K562 (cell line): ENCODE data around the gene SLC27A2. TPM values are rescaled to one million over a fixed set of nuclear protein-coding genes. Genes with fewer than 3 reads are reported as not detected.

Experiments used
- ATAC-seq: fragments of 200-7000 bp; cut with Tn5 transposase; 3 replicates; pipeline ENCODE4 v1.9.1; 2020; ENCODE audit warnings: moderate library complexity
- BruUV-seq: library from RNA; stranded (reverse); fragments of 400-500 nt; replicated peaks from 2 replicates; lab custom pipeline; 2021; lab: Mats Ljungman, UMichigan
- CTCF ChIA-PET: fragments of 300-600 bp; formaldehyde crosslinking; extraction: SDS; loops from one replicate; lab custom pipeline; 2021; ENCODE audit warnings: low intra/inter-chr PET ratio; lab: Yijun Ruan, JAX
- POLR2A ChIA-PET: fragments of 300-600, 350-650 bp; sonication (Branson Sonifier 250); formaldehyde crosslinking; extraction: SDS; loops from one replicate; lab custom pipeline; 2021; ENCODE audit warnings: antibody characterized with exemption, inconsistent platforms; lab: Yijun Ruan, JAX
- DNase-seq, 4 experiments: peaks; one replicate each; pipeline versions ENCODE4 v3.0.0 to v3.0.0-alpha.2; 2011 to 2018; ENCODE audit warnings: low spot score in 3 of 4, mixed read lengths in 3 of 4; ENCODE audit errors: extremely low read depth in 1 of 4
- FAIRE-seq: peaks from 2 replicates; lab custom pipeline; 2011; peaks lifted over from hg19 to GRCh38; lab: Jason Lieb, UNC
- H2AFZ ChIP-seq: 2 replicates; pipeline ENCODE4 v1.6.0; 2011; ENCODE audit warnings: low read depth, low read length, control low read depth, inconsistent platforms
- H3K27ac ChIP-seq: fragments of 200-600 bp; 3 replicates; pipeline ENCODE4 v1.8.0; 2011; ENCODE audit warnings: low read depth, mild to moderate bottlenecking, control low read depth, inconsistent platforms, low read length, moderate library complexity, mixed read lengths; ENCODE audit errors: extremely low read depth
- H3K27me3 ChIP-seq, 2 experiments: fragments of 300-600 bp in 1 of 2; 2 replicates in 1 of 2; 3 replicates in 1 of 2; pipeline versions ENCODE4 v1.6.0 to v1.8.0; 2011; ENCODE audit warnings: inconsistent platforms in 2 of 2, low read length in 2 of 2, mild to moderate bottlenecking in 1 of 2, mixed read lengths in 1 of 2, moderate library complexity in 1 of 2; ENCODE audit not compliant: control insufficient read depth in 2 of 2, insufficient read depth in 2 of 2
- H3K36me3 ChIP-seq: fragments of 300-600 bp; 3 replicates; pipeline ENCODE4 v1.8.0; 2011; ENCODE audit warnings: mild to moderate bottlenecking, low read length, inconsistent platforms; ENCODE audit not compliant: control insufficient read depth, insufficient read depth
- H3K4me1 ChIP-seq, 2 experiments: fragments of 200-600 bp in 1 of 2; replicated peaks in 1 of 2; 2 replicates in 1 of 2; 3 replicates in 1 of 2; pipeline versions ENCODE4 v1.5.1 to v1.8.0; 2011; ENCODE audit warnings: inconsistent platforms in 2 of 2, low read length in 2 of 2, mild to moderate bottlenecking in 1 of 2, mixed read lengths in 1 of 2, moderate library complexity in 1 of 2; ENCODE audit not compliant: control insufficient read depth in 2 of 2, insufficient read depth in 2 of 2
- H3K4me2 ChIP-seq: 2 replicates; pipeline ENCODE4 v1.6.1; 2011; ENCODE audit warnings: low read length, control low read depth, inconsistent platforms, mixed read lengths; ENCODE audit not compliant: insufficient read depth
- H3K4me3 ChIP-seq: fragments of 200-600 bp; sonication (generic), shearing (Covaris generic); 2 replicates; pipeline ENCODE4 v1.5.1; 2016; ENCODE audit warnings: control low read depth, inconsistent platforms
- H3K79me2 ChIP-seq: fragments of 200-600 bp; 3 replicates; pipeline ENCODE4 v1.8.0; 2011; ENCODE audit warnings: low read length, inconsistent platforms; ENCODE audit not compliant: control insufficient read depth, insufficient read depth
- H3K9ac ChIP-seq, 2 experiments: 2 replicates each; pipeline versions ENCODE4 v1.6.0 to v1.6.1; 2011; ENCODE audit warnings: low read depth in 2 of 2, low read length in 2 of 2, control low read depth in 1 of 2, inconsistent platforms in 1 of 2, mild to moderate bottlenecking in 1 of 2, mixed read lengths in 1 of 2; ENCODE audit not compliant: insufficient read depth in 1 of 2
- H3K9me1 ChIP-seq: one replicate; pipeline ENCODE4 v1.6.0; 2011; ENCODE audit warnings: inconsistent platforms, mild to moderate bottlenecking, low read length, moderate library complexity; ENCODE audit not compliant: control insufficient read depth, insufficient read depth
- H3K9me3 ChIP-seq: replicated peaks from 2 replicates; pipeline ENCODE4 v1.5.1; 2011; ENCODE audit warnings: low read depth, low read length, inconsistent platforms; ENCODE audit not compliant: control insufficient read depth, insufficient read depth
- H4K20me1 ChIP-seq: replicated peaks from 2 replicates; pipeline ENCODE4 v1.6.1; 2011; ENCODE audit warnings: low read length, inconsistent platforms, mixed read lengths; ENCODE audit not compliant: control insufficient read depth, insufficient read depth
- CAMTA2 ChIP-seq: fragments of 250-450 bp; sonication (Bioruptor Pico); conservative IDR thresholded peaks from 2 replicates; pipeline ENCODE4 v1.5.1; 2022
- GMEB1 ChIP-seq: fragments of 250-450 bp; sonication (Bioruptor Pico); IDR thresholded peaks from 2 replicates; pipeline ENCODE4 v1.4.0; 2020; ENCODE audit warnings: mild to moderate bottlenecking
- HMGXB4 ChIP-seq: sonication (generic); formaldehyde crosslinking; IDR thresholded peaks from 2 replicates; pipeline ENCODE4 v1.8.1; 2023; ENCODE audit warnings: mild to moderate bottlenecking, missing genetic modification reagents
- MCM7 ChIP-seq, 2 experiments: fragments of 450-650 bp; IDR thresholded peaks; 2 replicates each; pipeline ENCODE4 v1.6.1; 2016 to 2018
- USF1 ChIP-seq: sonication (generic); formaldehyde crosslinking; IDR thresholded peaks from 2 replicates; pipeline ENCODE4 v1.9.0; 2022; ENCODE audit warnings: mild to moderate bottlenecking, missing genetic modification reagents
- ZNF639 ChIP-seq, 2 experiments: fragments of 200-800 bp in 1 of 2; sonication (Bioruptor generic) in 1 of 2; sonication (generic) in 1 of 2; formaldehyde crosslinking in 1 of 2; IDR thresholded peaks in 1 of 2; conservative IDR thresholded peaks in 1 of 2; 2 replicates each; pipeline versions ENCODE4 v1.5.0 to v1.6.1; 2016 to 2020; ENCODE audit warnings: missing compliant biosample characterization in 1 of 2, missing genetic modification characterization in 1 of 2, missing genetic modification reagents in 1 of 2
- ZNF668 ChIP-seq: fragments of 250-450 bp; sonication (Bioruptor Pico); IDR thresholded peaks from 2 replicates; pipeline ENCODE4 v1.8.0; 2022; ENCODE audit warnings: mild to moderate bottlenecking, inconsistent platforms
- WGBS: fragments of 100-300 bp; shearing (Covaris generic); methylation state at CpG from one replicate; pipeline ENCODE4 v1.1.6; 2016; ENCODE audit warnings: low coverage, mixed read lengths; ENCODE audit not compliant: insufficient coverage; ENCODE audit errors: missing lambda C conversion rate; 5-methylcytosine and 5-hydroxymethylcytosine counted together
- in situ Hi-C: fragments of 300-500 bp; cut with MboI; formaldehyde crosslinking; loops from 4 replicates; pipeline ENCODE4 v1.15.0; 2018; ENCODE audit warnings: inconsistent platforms, mixed read lengths
- intact Hi-C: fragments of 100-400 bp; cut with micrococcal nuclease; formaldehyde crosslinking; loops from 2 replicates; pipeline ENCODE4 v1.14.2; 2022
- polyA plus RNA-seq, 8 experiments: library from polyadenylated mRNA; depleted of rRNA in 4 of 8; stranded (reverse) in 5 of 8; unstranded in 3 of 8; fragments of >200 nt; fragmentation: Nextera tagmentation in 2 of 8; fragmentation: Illumina TruSeq in 1 of 8; extraction: Ambion mirVana in 2 of 8; extraction: Trizol in 1 of 8; gene quantifications; 2 replicates each; pipeline versions ENCODE4 v1.2.1 to v1.2.3, GENCODE V29; 2011 to 2014; ENCODE audit warnings: inconsistent platforms in 1 of 8, missing spikeins in 1 of 8
- total RNA-seq, 7 experiments: library from RNA; depleted of rRNA in 6 of 7; stranded (reverse); fragments of >200 nt in 6 of 7; fragmentation: Illumina TruSeq in 2 of 7; extraction: Trizol in 2 of 7; gene quantifications; 2 replicates each; pipeline versions ENCODE4 v1.2.1 to v1.2.3, GENCODE V29; 2011 to 2021; ENCODE audit warnings: low replicate concordance in 1 of 7
- TF ChIP-seq, protein P1 (sequence below), 2 experiments: fragments of 450-650 bp; IDR thresholded peaks; 2 replicates each; pipeline ENCODE4 v1.6.1; 2018; ENCODE audit warnings: mild to moderate bottlenecking in 2 of 2, low read depth in 1 of 2; ENCODE audit not compliant: partially characterized antibody in 2 of 2

SLC27A2 gene
- total and polyA plus RNA-seq, 9 of the 15 experiments (the other 6 are each of a cell fraction or from before 2014, with no cell fraction given): 4.9 to 38.0 (median 22.7) TPM

- Histone ChIP-seq H3K27me3 (no peaks in the 10 kb centered on the region), H3K9me3 (no peaks in the 10 kb centered on the region), H3K4me1 (peaks cover 3 to 16% of the 10 kb centered on the region in 2 experiments; a peak in 4 of 5 replicates), H4K20me1 (no peaks in the 10 kb centered on the region), H3K9ac (no peak overlapping the region), H3K4me2 (no peak overlapping the region), H3K79me2 (0 out of 3 replicates have a peak, but pooled peaks cover 3% of the 10 kb centered on the region), H3K36me3 (peaks cover 4% of the 10 kb centered on the region; the same call in 1 of the 3 replicates), H3K4me3 (no peak overlapping the region), H2AFZ (no peak overlapping the region), H3K27ac (no peak overlapping the region), H3K9me1 (no peaks in the 10 kb centered on the region)
- BruUV-seq: no TSS peak
- ChIA-PET CTCF (no interaction called here), POLR2A (no interaction called here)
- intact Hi-C loops: no loop called here
- in situ Hi-C loops: no loop called here
- FAIRE-seq (no peak), DNase-seq (no peak), ATAC-seq (no peak)
- 67% methylated on average over 6 of the region's 6 CpGs for WGBS
- TF ChIP-seq ZNF668 (CRISPR knock-in tag) (no peak), ZNF639 (CRISPR knock-in tag; conservative IDR thresholded peaks at IDR 0.05 in 1 of 2, IDR thresholded peaks at IDR 0.05 in 1 of 2) (no peak), CAMTA2 (no peak), USF1 (CRISPR knock-in tag) (no peak), HMGXB4 (CRISPR knock-in tag) (no peak), MCM7 (IDR thresholded peaks at IDR 0.05) (no peak), GMEB1 (CRISPR knock-in tag) (no peak)
- TF ChIP-seq, protein P1, sequence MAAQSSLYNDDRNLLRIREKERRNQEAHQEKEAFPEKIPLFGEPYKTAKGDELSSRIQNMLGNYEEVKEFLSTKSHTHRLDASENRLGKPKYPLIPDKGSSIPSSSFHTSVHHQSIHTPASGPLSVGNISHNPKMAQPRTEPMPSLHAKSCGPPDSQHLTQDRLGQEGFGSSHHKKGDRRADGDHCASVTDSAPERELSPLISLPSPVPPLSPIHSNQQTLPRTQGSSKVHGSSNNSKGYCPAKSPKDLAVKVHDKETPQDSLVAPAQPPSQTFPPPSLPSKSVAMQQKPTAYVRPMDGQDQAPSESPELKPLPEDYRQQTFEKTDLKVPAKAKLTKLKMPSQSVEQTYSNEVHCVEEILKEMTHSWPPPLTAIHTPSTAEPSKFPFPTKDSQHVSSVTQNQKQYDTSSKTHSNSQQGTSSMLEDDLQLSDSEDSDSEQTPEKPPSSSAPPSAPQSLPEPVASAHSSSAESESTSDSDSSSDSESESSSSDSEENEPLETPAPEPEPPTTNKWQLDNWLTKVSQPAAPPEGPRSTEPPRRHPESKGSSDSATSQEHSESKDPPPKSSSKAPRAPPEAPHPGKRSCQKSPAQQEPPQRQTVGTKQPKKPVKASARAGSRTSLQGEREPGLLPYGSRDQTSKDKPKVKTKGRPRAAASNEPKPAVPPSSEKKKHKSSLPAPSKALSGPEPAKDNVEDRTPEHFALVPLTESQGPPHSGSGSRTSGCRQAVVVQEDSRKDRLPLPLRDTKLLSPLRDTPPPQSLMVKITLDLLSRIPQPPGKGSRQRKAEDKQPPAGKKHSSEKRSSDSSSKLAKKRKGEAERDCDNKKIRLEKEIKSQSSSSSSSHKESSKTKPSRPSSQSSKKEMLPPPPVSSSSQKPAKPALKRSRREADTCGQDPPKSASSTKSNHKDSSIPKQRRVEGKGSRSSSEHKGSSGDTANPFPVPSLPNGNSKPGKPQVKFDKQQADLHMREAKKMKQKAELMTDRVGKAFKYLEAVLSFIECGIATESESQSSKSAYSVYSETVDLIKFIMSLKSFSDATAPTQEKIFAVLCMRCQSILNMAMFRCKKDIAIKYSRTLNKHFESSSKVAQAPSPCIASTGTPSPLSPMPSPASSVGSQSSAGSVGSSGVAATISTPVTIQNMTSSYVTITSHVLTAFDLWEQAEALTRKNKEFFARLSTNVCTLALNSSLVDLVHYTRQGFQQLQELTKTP (IDR thresholded peaks at IDR 0.05; ENCODE audit: low read depth in 1 of 2, partially characterized antibody in 2 of 2): no peak
Observed at GRCh38 chr15:50192926-50193620, 11.1 kb downstream of the SLC27A2 start.
